K562 (cell line): ENCODE results near the gene MTIF3. TPM values are rescaled to one million over a fixed set of nuclear protein-coding genes. Genes with fewer than 3 reads are reported as not detected.

ENCODE experiments used
- ARID3A ChIP-seq: IDR thresholded peaks from 2 replicates; pipeline ENCODE4 v1.6.1; 2012; ENCODE audit warnings: low read depth, low read length, improper control_type of control experiment, borderline replicate concordance
- ARNT ChIP-seq, 2 experiments: fragments of 450-650 bp; IDR thresholded peaks; 2 replicates each; pipeline ENCODE4 v1.6.1; 2016; ENCODE audit warnings: mild to moderate bottlenecking in 1 of 2
- ERF ChIP-seq: fragments of 450-650 bp; formaldehyde crosslinking; IDR thresholded peaks from 2 replicates; pipeline ENCODE4 v1.4.0; 2020; ENCODE audit warnings: mild to moderate bottlenecking, mixed read lengths
- GABPB1 ChIP-seq: sonication (generic); formaldehyde crosslinking; IDR thresholded peaks from 2 replicates; pipeline ENCODE4 v1.8.0; 2022; ENCODE audit warnings: mild to moderate bottlenecking, missing genetic modification reagents
- HSF4 ChIP-seq: fragments of 250-450 bp; sonication (Bioruptor Pico); IDR thresholded peaks from 2 replicates; pipeline ENCODE4 v2.1.2; 2022; ENCODE audit warnings: mild to moderate bottlenecking, moderate library complexity, borderline replicate concordance
- KHSRP ChIP-seq: fragments of 450-650 bp; IDR thresholded peaks from 2 replicates; pipeline ENCODE4 v1.6.1; 2017
- LEF1 ChIP-seq: fragments of 450-650 bp; IDR thresholded peaks from 2 replicates; pipeline ENCODE4 v1.6.1; 2016; ENCODE audit warnings: mild to moderate bottlenecking
- NFE2L1 ChIP-seq: fragments of 450-650 bp; IDR thresholded peaks from 2 replicates; pipeline ENCODE4 v1.6.1; 2016; ENCODE audit warnings: missing genetic modification characterization, low read depth, mild to moderate bottlenecking, missing compliant biosample characterization, moderate library complexity, borderline replicate concordance
- NFYB ChIP-seq: IDR thresholded peaks from 2 replicates; pipeline ENCODE4 v1.6.1; 2011; ENCODE audit warnings: mild to moderate bottlenecking, moderate library complexity; ENCODE audit not compliant: insufficient read length; ENCODE audit errors: extremely low read depth
- PBX2 ChIP-seq, 2 experiments: IDR thresholded peaks in 1 of 2; conservative IDR thresholded peaks in 1 of 2; 2 replicates each; pipeline ENCODE4 v1.6.1; 2016; ENCODE audit warnings: low read depth in 2 of 2, mild to moderate bottlenecking in 1 of 2, missing compliant biosample characterization in 1 of 2, missing genetic modification characterization in 1 of 2, moderate library complexity in 1 of 2
- RBBP5 ChIP-seq: fragments of 200-600 bp; sonication (generic); IDR thresholded peaks from 2 replicates; pipeline ENCODE4 v1.6.1; 2012; ENCODE audit warnings: borderline replicate concordance, mild to moderate bottlenecking, low read length, control low read depth, inconsistent platforms; ENCODE audit not compliant: insufficient read depth, poor library complexity, severe bottlenecking
- RFX5 ChIP-seq: IDR thresholded peaks from 2 replicates; pipeline ENCODE4 v1.6.1; 2011; ENCODE audit warnings: low read depth, mild to moderate bottlenecking, improper control_type of control experiment, low read length
- TEAD2 ChIP-seq: fragments of 450-650 bp; IDR thresholded peaks from 2 replicates; pipeline ENCODE4 v1.6.1; 2016; ENCODE audit warnings: missing genetic modification characterization, control low read depth, missing compliant biosample characterization
- THRA ChIP-seq: fragments of 450-650 bp; IDR thresholded peaks from 2 replicates; pipeline ENCODE4 v1.6.1; 2017; ENCODE audit warnings: mild to moderate bottlenecking, moderate library complexity
- ZBTB49 ChIP-seq: sonication (generic); formaldehyde crosslinking; IDR thresholded peaks from 2 replicates; pipeline ENCODE4 v1.8.0; 2022; ENCODE audit warnings: missing genetic modification reagents, mild to moderate bottlenecking, borderline replicate concordance
- ZFX ChIP-seq: sonication (generic); formaldehyde crosslinking; IDR thresholded peaks from 2 replicates; pipeline ENCODE4 v1.8.0; 2022; ENCODE audit warnings: mild to moderate bottlenecking, missing genetic modification reagents, moderate library complexity
- ZNF133 ChIP-seq: fragments of 250-450 bp; sonication (Bioruptor Pico); IDR thresholded peaks from 2 replicates; pipeline ENCODE4 v1.4.0; 2020; ENCODE audit warnings: mild to moderate bottlenecking
- ZNF232 ChIP-seq: sonication (generic); formaldehyde crosslinking; IDR thresholded peaks from 2 replicates; pipeline ENCODE4 v1.8.0; 2022; ENCODE audit warnings: mild to moderate bottlenecking, missing genetic modification reagents
- ZNF311 ChIP-seq: fragments of 250-450 bp; sonication (Bioruptor Pico); IDR thresholded peaks from 2 replicates; pipeline ENCODE4 v1.4.0; 2020; ENCODE audit warnings: mild to moderate bottlenecking, moderate library complexity
- polyA plus RNA-seq, 8 experiments: library from polyadenylated mRNA; depleted of rRNA in 4 of 8; stranded (reverse) in 5 of 8; unstranded in 3 of 8; fragments of >200 nt; fragmentation: Nextera tagmentation in 2 of 8; fragmentation: Illumina TruSeq in 1 of 8; extraction: Ambion mirVana in 2 of 8; extraction: Trizol in 1 of 8; gene quantifications; 2 replicates each; pipeline versions ENCODE4 v1.2.1 to v1.2.3, GENCODE V29; 2011 to 2014; ENCODE audit warnings: inconsistent platforms in 1 of 8, missing spikeins in 1 of 8
- total RNA-seq, 7 experiments: library from RNA; depleted of rRNA in 6 of 7; stranded (reverse); fragments of >200 nt in 6 of 7; fragmentation: Illumina TruSeq in 2 of 7; extraction: Trizol in 2 of 7; gene quantifications; 2 replicates each; pipeline versions ENCODE4 v1.2.1 to v1.2.3, GENCODE V29; 2011 to 2021; ENCODE audit warnings: low replicate concordance in 1 of 7

MTIF3 gene
- total and polyA plus RNA-seq, 9 of the 15 experiments (the other 6 are each of a cell fraction or from before 2014, with no cell fraction given) = 23.5 to 73.6 (median 45.2) TPM

GRCh38 chr13:27424246-27425157 is 25.9 kb downstream of the MTIF3 start, which contains the start of gene GTF3A (continued):
- TF ChIP-seq PBX2 (CRISPR knock-in tag; IDR thresholded peaks at IDR 0.05; ENCODE audit: low read depth) = no peak
- TF ChIP-seq PBX2 (tag; conservative IDR thresholded peaks at IDR 0.05; ENCODE audit: low read depth) = no peak
- TF ChIP-seq ERF (CRISPR knock-in tag) = no peak; the same call in 1 of the 2 replicates
- no peak for TF ChIP-seq TEAD2 (tag)
- TF ChIP-seq GABPB1 = peak; percentile 62
- no peak for TF ChIP-seq HSF4 (CRISPR knock-in tag)
- TF ChIP-seq NFYB = no peak
- no peak for TF ChIP-seq ZNF133
- TF ChIP-seq RFX5 = no peak
- no peak for TF ChIP-seq NFE2L1
- no peak for TF ChIP-seq THRA
- TF ChIP-seq ZBTB49 (CRISPR knock-in tag) = no peak
- 0 out of 2 replicates have a peak, but pooled peaks have one; percentile 61 for TF ChIP-seq ZNF232 (CRISPR knock-in tag)
- TF ChIP-seq ARID3A = no peak
- TF ChIP-seq RBBP5 = peak; percentile 75
- no peak for TF ChIP-seq LEF1
- TF ChIP-seq ARNT (IDR thresholded peaks at IDR 0.05) = no peak
- TF ChIP-seq ZNF311 = 0 out of 2 replicates have a peak, but pooled peaks have one; percentile 26
- peak; percentile 73 for TF ChIP-seq ZFX (CRISPR knock-in tag)
- no peak for TF ChIP-seq KHSRP
